AG04450 (cell line): ENCODE data around the gene QKI. TPM values are rescaled to one million over a fixed set of nuclear protein-coding genes. Genes with fewer than 3 reads are reported as not detected.

ENCODE experiments used
- CTCF ChIA-PET: fragments of 300-600, 350-600 bp; formaldehyde crosslinking; extraction: SDS; loops from one replicate; lab custom pipeline; 2022; ENCODE audit warnings: antibody characterized with exemption, inconsistent platforms; lab: Charles Lee
- POLR2A ChIA-PET: fragments of 350-600 bp; formaldehyde crosslinking; extraction: SDS; loops from one replicate; lab custom pipeline; 2021; ENCODE audit warnings: antibody characterized with exemption, inconsistent platforms; lab: Yijun Ruan, JAX
- DNase-seq: peaks from one replicate; pipeline ENCODE4 v3.0.0-alpha.2; 2011; ENCODE audit warnings: low read depth, low spot score
- H3K27ac ChIP-seq: one replicate; pipeline ENCODE4 v1.5.1; 2012; ENCODE audit warnings: low read depth, low read length, control low read depth
- H3K27me3 ChIP-seq: one replicate; pipeline ENCODE4 v1.6.0; 2012; ENCODE audit warnings: low read length; ENCODE audit not compliant: control insufficient read depth, insufficient read depth
- H3K4me3 ChIP-seq: 2 replicates; pipeline ENCODE4 v1.5.1; 2011; ENCODE audit warnings: mild to moderate bottlenecking, low read depth, low read length, control low read depth
- H3K9me3 ChIP-seq: 2 replicates; pipeline ENCODE4 v1.5.1; 2012; ENCODE audit warnings: low read length; ENCODE audit not compliant: control insufficient read depth, insufficient read depth
- CTCF ChIP-seq: IDR thresholded peaks from 2 replicates; pipeline ENCODE4 v1.5.1; 2011; ENCODE audit warnings: low read depth, low read length, control low read depth, inconsistent platforms
- polyA minus RNA-seq: library from RNA; depleted of rRNA, polyadenylated mRNA; stranded (reverse); fragments of >200 nt; gene quantifications from 2 replicates; pipeline ENCODE4 v1.2.3, GENCODE V29; 2011; rRNA and poly(A)+ RNA removed
- polyA plus RNA-seq: library from polyadenylated mRNA; depleted of rRNA; stranded (reverse); fragments of >200 nt; gene quantifications from 2 replicates; pipeline ENCODE4 v1.2.3, GENCODE V29; 2011; rRNA removed

The QKI gene
- polyA plus RNA-seq (157 and 165 TPM in 2 replicates), polyA minus RNA-seq (335 and 377 TPM in 2 replicates)

GRCh38 chr6:163414117-163414945, at the start of gene QKI:
QKI (plus strand) TSS chr6:163414718; CDS start chr6:163415194, 476 bp downstream.
- no peaks in the 10 kb centered on the region for H3K9me3 ChIP-seq
- DNase-seq: no peak
- no peaks in the 10 kb centered on the region for H3K27me3 ChIP-seq
- POLR2A ChIA-PET: interaction anchor here (0.7 kb wide), 1 partner anchor 199 kb away, joined by 3 read pairs; no protein-coding TSS in a partner anchor
- CTCF ChIA-PET: interaction anchor here (0.7 kb wide), 1 partner anchor 439 kb away, joined by 8 read pairs; no protein-coding TSS in a partner anchor
- H3K27ac ChIP-seq: peak within 1 kb of the TSS; percentile 93
- H3K4me3 ChIP-seq: peak within 1 kb of the TSS; percentile 91
- TF ChIP-seq CTCF: no peak

DNA sequence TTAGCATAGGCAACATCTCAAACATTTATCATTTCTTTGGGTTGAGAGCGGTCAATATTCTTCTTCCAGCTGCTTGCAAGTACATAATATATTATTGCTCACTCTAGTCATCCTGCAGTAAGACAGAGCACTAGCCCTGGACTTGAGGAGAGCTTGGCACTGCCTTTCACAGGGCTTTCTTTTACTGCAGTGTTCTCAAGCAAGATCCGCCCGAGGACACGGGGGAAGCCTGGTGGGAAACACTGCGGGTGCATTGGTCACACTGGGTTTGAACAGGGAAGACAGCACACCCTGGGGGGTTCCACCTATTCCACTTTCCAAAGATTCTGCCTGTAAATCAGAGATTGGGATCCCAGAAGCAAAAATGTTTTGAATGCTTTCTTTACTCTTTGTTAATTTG, 48.2 kb upstream of the QKI start:
- POLR2A ChIA-PET: no interaction called here
- Histone ChIP-seq H3K9me3 (no peaks in the 10 kb centered on the region), H3K4me3 (no peak overlapping the region), H3K27me3 (no peaks in the 10 kb centered on the region), H3K27ac (no peak overlapping the region)
- DNase-seq: no peak
- TF ChIP-seq CTCF: no peak
- CTCF ChIA-PET: no interaction called here

DNA sequence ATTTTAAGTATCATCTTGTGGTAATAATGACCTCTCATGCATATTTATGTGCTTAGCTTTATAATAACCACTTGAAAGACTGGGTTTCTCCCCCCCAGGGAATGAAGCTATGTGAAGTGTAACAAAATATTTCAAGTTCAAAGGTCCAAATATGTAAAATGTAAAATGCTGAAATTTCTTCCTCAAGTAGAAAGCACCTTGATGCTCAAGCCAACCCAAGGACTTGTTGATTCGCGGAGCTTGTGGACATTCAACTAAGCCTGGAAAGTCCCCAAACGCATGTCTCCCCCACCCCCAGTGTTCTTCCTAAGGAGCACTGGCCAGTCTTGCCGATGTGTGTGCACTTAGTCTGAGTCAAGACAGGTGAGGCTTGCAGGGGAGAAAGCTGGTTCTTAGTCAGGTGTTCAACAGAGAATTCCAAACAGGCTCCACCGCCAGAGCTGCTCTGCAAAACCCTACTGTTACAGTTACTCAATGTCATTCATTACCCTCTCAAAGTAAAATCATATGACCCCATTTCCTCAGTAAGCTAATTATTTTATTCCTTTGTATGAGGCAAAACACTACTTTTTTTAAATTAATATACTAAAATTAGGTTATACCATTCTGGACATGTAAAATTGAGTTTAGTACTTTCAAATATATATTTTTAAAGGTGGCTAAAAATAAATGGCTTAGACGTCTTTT, 46.9 kb upstream of the QKI start:
- no peak for DNase-seq
- Histone ChIP-seq H3K9me3 (no peaks in the 10 kb centered on the region), H3K27ac (no peak overlapping the region), H3K27me3 (no peaks in the 10 kb centered on the region), H3K4me3 (no peak overlapping the region)
- TF ChIP-seq CTCF: no peak
- ChIA-PET CTCF (no interaction called here), POLR2A (no interaction called here)

DNA sequence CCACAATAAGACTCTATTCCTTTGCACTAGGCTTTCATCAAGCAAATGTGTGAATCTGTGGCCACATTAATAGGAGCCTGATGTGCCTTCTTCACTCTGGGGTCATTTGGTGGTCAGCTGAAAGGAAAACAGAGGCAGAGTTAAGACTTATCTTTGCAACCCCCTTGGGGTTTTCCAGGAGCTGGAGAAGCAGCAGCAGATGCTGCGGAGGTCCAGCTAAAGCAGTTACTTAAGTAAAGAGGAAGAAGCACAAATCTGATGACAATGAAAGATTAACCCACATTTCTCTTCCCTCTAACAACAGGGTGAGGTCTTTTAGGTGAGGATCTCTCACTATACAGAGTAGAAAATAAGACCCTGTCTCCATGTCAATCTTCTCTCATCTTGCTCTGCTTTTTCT, 45.4 kb upstream of the QKI start:
- no peaks in the 10 kb centered on the region; the same call in 1 of the 2 replicates for H3K9me3 ChIP-seq
- no peak overlapping the region for H3K4me3 ChIP-seq
- TF ChIP-seq CTCF: no peak
- POLR2A ChIA-PET: no interaction called here
- no peaks in the 10 kb centered on the region for H3K27me3 ChIP-seq
- CTCF ChIA-PET: interaction anchor here (0.5 kb wide), 1 partner anchor 298 kb away, joined by 4 read pairs; no protein-coding TSS in a partner anchor
- H3K27ac ChIP-seq: no peak overlapping the region
- no peak for DNase-seq
